IMR-90 (cell line): Measurements from ENCODE around the gene WSB1. TPM values are rescaled to one million over a fixed set of nuclear protein-coding genes. Genes with fewer than 3 reads are reported as not detected.

Experiments
- ATAC-seq: fragments of 200-7000 bp; cut with Tn5 transposase; 2 replicates; pipeline ENCODE4 v1.9.1; 2020; ENCODE audit warnings: low read depth, mild to moderate bottlenecking, moderate library complexity
- BruUV-seq: library from RNA; stranded (reverse); fragments of 400-500 nt; replicated peaks from 2 replicates; lab custom pipeline; 2021; lab: Mats Ljungman, UMichigan
- CTCF ChIA-PET: fragments of 300-600 bp; formaldehyde crosslinking; extraction: SDS; loops from one replicate; lab custom pipeline; 2021; ENCODE audit warnings: antibody characterized with exemption; lab: Yijun Ruan, JAX
- POLR2A ChIA-PET: fragments of 300-600 bp; sonication (Branson Sonifier 250); formaldehyde crosslinking; loops from one replicate; lab custom pipeline; 2022; ENCODE audit warnings: antibody characterized with exemption; ENCODE audit not compliant: unreplicated experiment; lab: Charles Lee
- DNase-seq: peaks from one replicate; pipeline ENCODE4 v3.0.0; 2013
- H2AFZ ChIP-seq: replicated peaks from 2 replicates; pipeline ENCODE3; 2013; ENCODE audit warnings: low read length, mild to moderate bottlenecking; ENCODE audit not compliant: poor library complexity
- H2AK5ac ChIP-seq: 2 replicates; pipeline ENCODE4 v1.6.1; 2013; ENCODE audit warnings: low read depth, low read length, inconsistent platforms
- H2AK9ac ChIP-seq: replicated peaks from 2 replicates; pipeline ENCODE3; 2013; ENCODE audit warnings: mild to moderate bottlenecking, low read depth, low read length, moderate library complexity; ENCODE audit not compliant: poor library complexity
- H2BK120ac ChIP-seq: 2 replicates; pipeline ENCODE4 v1.6.1; 2013; ENCODE audit warnings: low read depth, low read length, inconsistent platforms
- H2BK15ac ChIP-seq: 3 replicates; pipeline ENCODE4 v1.6.1; 2013; ENCODE audit warnings: low read depth, low read length, inconsistent platforms
- H2BK20ac ChIP-seq: 2 replicates; pipeline ENCODE4 v1.6.1; 2013; ENCODE audit warnings: low read depth, mild to moderate bottlenecking, inconsistent platforms, low read length, moderate library complexity
- H2BK5ac ChIP-seq: 2 replicates; pipeline ENCODE4 v1.6.1; 2013; ENCODE audit warnings: mild to moderate bottlenecking, low read depth, low read length, inconsistent platforms; ENCODE audit not compliant: poor library complexity, severe bottlenecking
- H3K14ac ChIP-seq: replicated peaks from 2 replicates; pipeline ENCODE4 v1.6.1; 2013; ENCODE audit warnings: low read depth, low read length, inconsistent platforms
- H3K18ac ChIP-seq: 2 replicates; pipeline ENCODE4 v1.6.1; 2013; ENCODE audit warnings: low read depth, low read length, control low read depth
- H3K23ac ChIP-seq: 2 replicates; pipeline ENCODE4 v1.6.1; 2013; ENCODE audit warnings: low read depth, low read length, inconsistent platforms
- H3K27ac ChIP-seq: 2 replicates; pipeline ENCODE4 v1.5.1; 2013; ENCODE audit warnings: mild to moderate bottlenecking, control low read depth, low read length; ENCODE audit not compliant: insufficient read depth
- H3K27me3 ChIP-seq: 2 replicates; pipeline ENCODE4 v1.6.1; 2013; ENCODE audit warnings: low read length; ENCODE audit not compliant: control insufficient read depth, insufficient read depth
- H3K36me3 ChIP-seq: 2 replicates; pipeline ENCODE4 v1.6.1; 2013; ENCODE audit warnings: low read length, mixed read lengths; ENCODE audit not compliant: control insufficient read depth, insufficient read depth
- H3K4ac ChIP-seq: 2 replicates; pipeline ENCODE4 v1.6.1; 2013; ENCODE audit warnings: low read depth, low read length, inconsistent platforms
- H3K4me1 ChIP-seq: 2 replicates; pipeline ENCODE4 v1.6.1; 2013; ENCODE audit warnings: low read length, mixed read lengths; ENCODE audit not compliant: control insufficient read depth, insufficient read depth
- H3K4me2 ChIP-seq: 2 replicates; pipeline ENCODE4 v1.6.1; 2013; ENCODE audit warnings: low read depth, mild to moderate bottlenecking, control low read depth, low read length, moderate library complexity
- H3K4me3 ChIP-seq: 2 replicates; pipeline ENCODE4 v1.5.1; 2013; ENCODE audit warnings: low read depth, mild to moderate bottlenecking, control low read depth, low read length, moderate library complexity; ENCODE audit not compliant: insufficient read depth
- H3K56ac ChIP-seq: 2 replicates; pipeline ENCODE4 v1.6.1; 2013; ENCODE audit warnings: low read length, inconsistent platforms; ENCODE audit not compliant: insufficient read depth; ENCODE audit errors: extremely low read depth
- H3K79me1 ChIP-seq, 2 experiments: 2 replicates each; pipeline ENCODE4 v1.6.1; 2013; ENCODE audit warnings: low read length in 2 of 2, inconsistent platforms in 1 of 2, low read depth in 1 of 2
- H3K9ac ChIP-seq: 2 replicates; pipeline ENCODE4 v1.6.1; 2013; ENCODE audit warnings: low read depth, low read length, control low read depth
- H3K9me1 ChIP-seq: 2 replicates; pipeline ENCODE4 v1.6.1; 2013; ENCODE audit warnings: low read length, inconsistent platforms; ENCODE audit not compliant: insufficient read depth
- H3K9me3 ChIP-seq: 2 replicates; pipeline ENCODE4 v1.6.1; 2013; ENCODE audit warnings: low read length; ENCODE audit not compliant: control insufficient read depth, insufficient read depth
- H4K20me1 ChIP-seq: 2 replicates; pipeline ENCODE4 v1.6.1; 2013; ENCODE audit warnings: low read length, inconsistent platforms; ENCODE audit not compliant: insufficient read depth
- H4K5ac ChIP-seq: 2 replicates; pipeline ENCODE4 v1.6.1; 2013; ENCODE audit warnings: mild to moderate bottlenecking, low read depth, low read length, control low read depth
- H4K8ac ChIP-seq, 2 experiments: 2 replicates each; pipeline ENCODE4 v1.6.1; 2013; ENCODE audit warnings: low read depth in 2 of 2, low read length in 2 of 2, control low read depth in 1 of 2, inconsistent platforms in 1 of 2
- H4K91ac ChIP-seq: 2 replicates; pipeline ENCODE4 v1.6.1; 2013; ENCODE audit warnings: low read depth, low read length, inconsistent platforms; ENCODE audit not compliant: insufficient read depth
- BHLHE40 ChIP-seq: fragments of 150-350 bp; IDR thresholded peaks from 2 replicates; pipeline ENCODE4 v1.6.1; 2016; ENCODE audit warnings: mild to moderate bottlenecking, low read depth, low read length
- CEBPB ChIP-seq: IDR thresholded peaks from 2 replicates; pipeline ENCODE4 v1.6.1; 2012; ENCODE audit warnings: low read depth, low read length, improper control_type of control experiment
- CHD1 ChIP-seq: IDR thresholded peaks from 2 replicates; pipeline ENCODE4 v1.6.1; 2012; ENCODE audit warnings: low read depth, low read length, improper control_type of control experiment
- ELK1 ChIP-seq: fragments of 150-350 bp; IDR thresholded peaks from 2 replicates; pipeline ENCODE4 v1.6.1; 2016; ENCODE audit warnings: low read depth, mild to moderate bottlenecking, low read length, moderate library complexity, borderline replicate concordance
- FOS ChIP-seq: fragments of 150-350 bp; IDR thresholded peaks from 2 replicates; pipeline ENCODE4 v1.6.1; 2016; ENCODE audit warnings: low read depth, low read length
- MXI1 ChIP-seq: IDR thresholded peaks from 2 replicates; pipeline ENCODE4 v1.6.1; 2012; ENCODE audit warnings: low read depth, mild to moderate bottlenecking, low read length, moderate library complexity, borderline replicate concordance
- NFE2L2 ChIP-seq: fragments of 150-350 bp; IDR thresholded peaks from 2 replicates; pipeline ENCODE4 v1.6.1; 2016; ENCODE audit warnings: low read depth, mild to moderate bottlenecking, low read length
- POLR2A ChIP-seq: IDR thresholded peaks from 2 replicates; pipeline ENCODE4 v1.6.1; 2012; ENCODE audit warnings: mild to moderate bottlenecking, low read depth, low read length
- RAD21 ChIP-seq: IDR thresholded peaks from 2 replicates; pipeline ENCODE4 v1.6.1; 2012; ENCODE audit warnings: low read length, improper control_type of control experiment
- RCOR1 ChIP-seq: IDR thresholded peaks from 2 replicates; pipeline ENCODE4 v1.6.1; 2012; ENCODE audit warnings: mild to moderate bottlenecking, low read length, improper control_type of control experiment; ENCODE audit not compliant: insufficient replicate concordance
- USF2 ChIP-seq: fragments of 150-350 bp; IDR thresholded peaks from 2 replicates; pipeline ENCODE4 v1.6.1; 2017; ENCODE audit warnings: mild to moderate bottlenecking, antibody characterized with exemption, low read length, low read depth
- WGBS, 2 experiments: methylation state at CpG; one replicate each; pipeline versions ENCODE4 v1.1.5 to v1.1.7; 2013; ENCODE audit warnings: missing lambda C conversion rate in 2 of 2; ENCODE audit not compliant: insufficient read length in 1 of 2; ENCODE audit errors: extremely low coverage in 2 of 2; 5-methylcytosine and 5-hydroxymethylcytosine counted together
- dilution Hi-C: fragments of 300-500 bp; cut with HindIII; formaldehyde crosslinking; loops from one replicate; pipeline ENCODE4 v1.14.3; 2018; ENCODE audit warnings: low sequenced_read_pairs; ENCODE audit not compliant: unreplicated experiment
- in situ Hi-C: fragments of 300-500 bp; cut with MboI; formaldehyde crosslinking; loops from 3 replicates; pipeline ENCODE4 v1.14.3; 2019; ENCODE audit warnings: low sequenced_read_pairs, inconsistent platforms, mixed read lengths
- intact Hi-C: fragments of 100-400 bp; cut with micrococcal nuclease; formaldehyde crosslinking; loops from 2 replicates; pipeline ENCODE4 v1.10.0; 2022
- polyA plus RNA-seq, 3 experiments: library from polyadenylated mRNA; depleted of rRNA; stranded (reverse); fragments of >200 nt; gene quantifications; 2 replicates each; pipeline ENCODE4 v1.2.3, GENCODE V29; 2012; ENCODE audit warnings: low replicate concordance in 1 of 3
- total RNA-seq: library from RNA; depleted of rRNA; stranded (reverse); fragments of >200 nt; gene quantifications from 2 replicates; pipeline ENCODE4 v1.2.3, GENCODE V29; 2012
- TF ChIP-seq, protein P1 (sequence below): conservative IDR thresholded peaks from 2 replicates; pipeline ENCODE4 v1.5.1; 2012; ENCODE audit warnings: mild to moderate bottlenecking, low read depth, low read length, improper control_type of control experiment

The WSB1 gene
- total and polyA plus RNA-seq, 2 of the 4 experiments (the other 2 are of a cell fraction) = 140 to 266 TPM

DNA sequence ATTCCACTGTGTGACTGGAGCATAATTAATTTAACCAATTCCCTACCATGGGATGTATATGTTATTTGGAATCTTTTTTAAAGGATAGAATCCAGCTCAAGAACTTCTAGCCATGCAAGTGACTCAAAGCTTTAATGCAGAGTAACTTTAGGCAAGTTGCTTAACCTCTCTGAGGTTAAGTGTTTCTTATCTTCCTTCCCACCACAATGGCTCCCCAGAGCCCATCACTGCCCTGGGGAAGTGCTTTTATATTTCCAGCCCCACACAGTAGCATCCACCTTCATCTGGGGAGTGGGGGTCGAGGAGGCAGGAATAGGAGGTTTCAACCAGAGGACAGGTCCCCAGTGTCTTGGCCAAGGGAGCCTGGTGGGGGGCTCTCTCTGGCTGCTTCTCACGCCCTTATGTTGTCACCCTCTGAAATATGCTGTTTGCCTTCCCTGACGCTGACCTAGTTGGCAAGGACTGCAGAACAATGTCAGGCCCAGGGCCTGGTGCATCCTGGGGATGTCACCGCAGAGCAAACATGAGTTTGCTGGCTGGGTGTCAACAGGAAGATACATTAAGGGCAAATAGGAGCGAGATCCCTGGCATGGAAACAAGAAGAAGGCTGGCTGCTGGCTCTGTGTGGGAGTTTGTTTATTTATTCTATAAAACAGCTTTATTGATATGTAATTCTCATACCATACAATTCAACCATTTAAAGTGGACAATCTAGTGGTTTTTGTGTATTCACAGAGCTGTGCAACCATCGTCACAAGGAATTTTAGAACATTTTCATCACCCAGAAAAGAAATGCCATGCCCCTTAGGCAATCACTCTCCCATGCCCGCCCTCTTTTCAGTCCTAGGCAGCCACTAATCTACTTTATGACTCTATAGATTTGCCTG lies 46.6 kb upstream of the WSB1 start:
- H2AFZ ChIP-seq = peak overlapping the region; percentile 59
- H3K79me1 ChIP-seq = no peaks in the 10 kb centered on the region
- H3K4me3 ChIP-seq = no peak overlapping the region
- no peak overlapping the region for H3K14ac ChIP-seq
- no peaks in the 10 kb centered on the region for H3K27me3 ChIP-seq
- CTCF ChIA-PET = interaction anchor here (0.5 kb wide), 1 partner anchor 65 kb away, joined by 3 read pairs; no protein-coding TSS in a partner anchor
- H2AK9ac ChIP-seq = no peak overlapping the region
- peak overlapping the region; percentile 1 for H2BK5ac ChIP-seq
- H3K36me3 ChIP-seq = no peaks in the 10 kb centered on the region
- H2BK15ac ChIP-seq = no peak overlapping the region
- peaks cover 11% of the 10 kb centered on the region; the same call in 1 of the 2 replicates for H3K9me1 ChIP-seq
- dilution Hi-C loops = loop anchor here (25.0 kb wide), 1 partner anchor 90 kb away; no protein-coding TSS in a partner anchor
- intact Hi-C loops = loop anchor here (2.0 to 10.0 kb wide), 2 partner anchors 183 to 207 kb away; partner anchors contain the start of gene KSR1
- H2BK20ac ChIP-seq = no peak overlapping the region
- peak overlapping the region; percentile 38; the same call in 1 of the 2 replicates for H2BK120ac ChIP-seq
- no peak overlapping the region for H3K9ac ChIP-seq
- H4K91ac ChIP-seq = no peak overlapping the region; the same call in 1 of the 2 replicates
- no TSS peak for BruUV-seq
- H4K5ac ChIP-seq = no peak overlapping the region
- H4K8ac ChIP-seq = no peak overlapping the region
- peak overlapping the region; percentile 11; the same call in 1 of the 2 replicates for H3K27ac ChIP-seq
- peaks cover 17% of the 10 kb centered on the region for H3K4me1 ChIP-seq
- H2AK5ac ChIP-seq = no peak overlapping the region; the same call in 1 of the 2 replicates
- in situ Hi-C loops = loop anchor here (5.0 to 25.0 kb wide), 4 partner anchors 50 to 515 kb away; no protein-coding TSS in a partner anchor
- no CpG with 5 or more reads among the region's 7 CpGs for WGBS, 2 experiments
- DNase-seq = peak; percentile 85
- H3K56ac ChIP-seq = no peak overlapping the region
- POLR2A ChIA-PET = no interaction called here
- H3K4me2 ChIP-seq = no peak overlapping the region
- H3K9me3 ChIP-seq = no peaks in the 10 kb centered on the region
- H4K20me1 ChIP-seq = no peaks in the 10 kb centered on the region
- ATAC-seq = peak; percentile 46
- H3K23ac ChIP-seq = peak overlapping the region; percentile 76; the same call in 1 of the 2 replicates
- H3K4ac ChIP-seq = peak overlapping the region; percentile 43; the same call in 1 of the 2 replicates
- 0 out of 2 replicates have a peak overlapping the region, but pooled peaks have one; percentile 10 for H3K18ac ChIP-seq
- TF ChIP-seq RCOR1 = no peak
- TF ChIP-seq RAD21 = no peak
- no peak for TF ChIP-seq BHLHE40
- TF ChIP-seq, protein P1, sequence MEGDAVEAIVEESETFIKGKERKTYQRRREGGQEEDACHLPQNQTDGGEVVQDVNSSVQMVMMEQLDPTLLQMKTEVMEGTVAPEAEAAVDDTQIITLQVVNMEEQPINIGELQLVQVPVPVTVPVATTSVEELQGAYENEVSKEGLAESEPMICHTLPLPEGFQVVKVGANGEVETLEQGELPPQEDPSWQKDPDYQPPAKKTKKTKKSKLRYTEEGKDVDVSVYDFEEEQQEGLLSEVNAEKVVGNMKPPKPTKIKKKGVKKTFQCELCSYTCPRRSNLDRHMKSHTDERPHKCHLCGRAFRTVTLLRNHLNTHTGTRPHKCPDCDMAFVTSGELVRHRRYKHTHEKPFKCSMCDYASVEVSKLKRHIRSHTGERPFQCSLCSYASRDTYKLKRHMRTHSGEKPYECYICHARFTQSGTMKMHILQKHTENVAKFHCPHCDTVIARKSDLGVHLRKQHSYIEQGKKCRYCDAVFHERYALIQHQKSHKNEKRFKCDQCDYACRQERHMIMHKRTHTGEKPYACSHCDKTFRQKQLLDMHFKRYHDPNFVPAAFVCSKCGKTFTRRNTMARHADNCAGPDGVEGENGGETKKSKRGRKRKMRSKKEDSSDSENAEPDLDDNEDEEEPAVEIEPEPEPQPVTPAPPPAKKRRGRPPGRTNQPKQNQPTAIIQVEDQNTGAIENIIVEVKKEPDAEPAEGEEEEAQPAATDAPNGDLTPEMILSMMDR = no peak
- no peak for TF ChIP-seq ELK1
- TF ChIP-seq CEBPB = peak; percentile 74
- no peak for TF ChIP-seq CHD1
- TF ChIP-seq POLR2A = no peak
- TF ChIP-seq MXI1 = no peak
- TF ChIP-seq USF2 = no peak
- TF ChIP-seq FOS = 0 out of 2 replicates have a peak, but pooled peaks have one; percentile 5
- no peak for TF ChIP-seq NFE2L2
